Peyer's patch (tissue), 4 donors: ENCODE data around the gene PRSS36.

Experiments used
- POLR2A ChIP-seq, 2 donors: fragments of 450-650 bp; IDR thresholded peaks; one replicate each; pipeline ENCODE4 v1.5.1; 2017; ENCODE audit warnings: antibody characterized with exemption in 2 of 2, mild to moderate bottlenecking in 2 of 2, moderate library complexity in 2 of 2
- TF ChIP-seq, protein P1 (sequence below), 6 experiments: fragments of 450-650 bp in 4 of 6; fragments of 200-600 bp in 2 of 6; sonication (generic) in 1 of 6; IDR thresholded peaks; one replicate each; pipeline ENCODE4 v1.5.1; 2017 to 2019; ENCODE audit warnings: antibody characterized with exemption in 6 of 6, mild to moderate bottlenecking in 3 of 6, moderate library complexity in 1 of 6

DNA sequence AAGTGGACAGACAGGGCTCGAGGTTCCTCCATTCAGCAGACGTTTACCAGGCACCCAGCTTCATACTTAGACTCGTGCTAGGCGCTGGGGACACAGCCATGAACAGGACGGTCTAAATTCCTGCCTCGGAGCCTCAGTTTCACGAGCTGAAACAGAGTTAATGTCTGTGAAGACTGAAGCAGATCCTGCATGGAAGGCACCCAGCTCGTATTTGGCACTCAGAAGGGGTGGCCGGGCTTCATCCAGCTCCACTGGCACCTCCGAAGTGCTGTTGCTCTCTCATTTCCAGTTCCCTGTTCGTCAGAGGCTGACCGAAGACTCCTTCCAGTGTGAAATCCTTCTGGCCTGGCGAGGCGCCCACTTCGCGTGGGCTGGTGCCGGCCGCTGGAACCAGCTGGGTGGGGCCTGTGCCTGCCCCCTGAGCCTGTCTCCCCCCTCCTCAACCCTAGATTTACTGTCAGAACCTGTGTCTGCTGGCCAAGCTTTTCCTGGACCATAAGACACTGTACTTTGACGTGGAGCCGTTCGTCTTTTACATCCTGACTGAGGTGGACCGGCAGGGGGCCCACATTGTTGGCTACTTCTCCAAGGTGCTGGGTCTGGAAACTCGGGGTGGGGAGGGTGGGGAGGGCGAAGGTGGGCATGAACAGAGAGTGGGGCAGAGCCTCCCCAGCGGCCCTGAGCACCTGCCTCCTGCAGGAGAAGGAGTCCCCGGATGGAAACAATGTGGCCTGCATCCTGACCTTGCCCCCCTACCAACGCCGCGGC, 20.1 kb downstream of the PRSS36 start:
- TF ChIP-seq, protein P1, sequence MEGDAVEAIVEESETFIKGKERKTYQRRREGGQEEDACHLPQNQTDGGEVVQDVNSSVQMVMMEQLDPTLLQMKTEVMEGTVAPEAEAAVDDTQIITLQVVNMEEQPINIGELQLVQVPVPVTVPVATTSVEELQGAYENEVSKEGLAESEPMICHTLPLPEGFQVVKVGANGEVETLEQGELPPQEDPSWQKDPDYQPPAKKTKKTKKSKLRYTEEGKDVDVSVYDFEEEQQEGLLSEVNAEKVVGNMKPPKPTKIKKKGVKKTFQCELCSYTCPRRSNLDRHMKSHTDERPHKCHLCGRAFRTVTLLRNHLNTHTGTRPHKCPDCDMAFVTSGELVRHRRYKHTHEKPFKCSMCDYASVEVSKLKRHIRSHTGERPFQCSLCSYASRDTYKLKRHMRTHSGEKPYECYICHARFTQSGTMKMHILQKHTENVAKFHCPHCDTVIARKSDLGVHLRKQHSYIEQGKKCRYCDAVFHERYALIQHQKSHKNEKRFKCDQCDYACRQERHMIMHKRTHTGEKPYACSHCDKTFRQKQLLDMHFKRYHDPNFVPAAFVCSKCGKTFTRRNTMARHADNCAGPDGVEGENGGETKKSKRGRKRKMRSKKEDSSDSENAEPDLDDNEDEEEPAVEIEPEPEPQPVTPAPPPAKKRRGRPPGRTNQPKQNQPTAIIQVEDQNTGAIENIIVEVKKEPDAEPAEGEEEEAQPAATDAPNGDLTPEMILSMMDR (IDR thresholded peaks at IDR 0.05): no peak
- no peak for TF ChIP-seq POLR2A (IDR thresholded peaks at IDR 0.05)
